ENCODE measurements around the gene DCDC1.

DCDC1 gene

GRCh38 chr11:30816959-30817880 lies 552.3 kb downstream of the DCDC1 start:
- H3K36me3 ChIP-seq (ENCODE audit: insufficient read depth, low read depth, low read length), result no peaks in the 10 kb centered on the region
- H3K27me3 ChIP-seq (ENCODE audit: insufficient read depth, low read length), result no peaks in the 10 kb centered on the region
- H3K9me3 ChIP-seq (ENCODE audit: insufficient read depth, low read depth, low read length), result no peaks in the 10 kb centered on the region
- H3K4me3 ChIP-seq (ENCODE audit: low read length), result no peak overlapping the region
- no peak overlapping the region for H3K27ac ChIP-seq (ENCODE audit: low read length)
- no peak overlapping the region for H3K9ac ChIP-seq (ENCODE audit: low read depth, low read length)
- no peaks in the 10 kb centered on the region for H3K4me1 ChIP-seq (ENCODE audit: insufficient read depth, low read length)

GRCh38 chr11:30815619-30816018 lies 553.9 kb downstream of the DCDC1 start:
- Histone ChIP-seq H3K9ac (ENCODE audit: low read depth, low read length) (no peak overlapping the region), H3K36me3 (ENCODE audit: insufficient read depth, low read depth, low read length) (no peaks in the 10 kb centered on the region), H3K27me3 (ENCODE audit: insufficient read depth, low read length) (no peaks in the 10 kb centered on the region), H3K4me1 (ENCODE audit: insufficient read depth, low read length) (no peaks in the 10 kb centered on the region), H3K27ac (ENCODE audit: low read length) (no peak overlapping the region), H3K9me3 (ENCODE audit: insufficient read depth, low read depth, low read length) (no peaks in the 10 kb centered on the region), H3K4me3 (ENCODE audit: low read length) (no peak overlapping the region)

DNA sequence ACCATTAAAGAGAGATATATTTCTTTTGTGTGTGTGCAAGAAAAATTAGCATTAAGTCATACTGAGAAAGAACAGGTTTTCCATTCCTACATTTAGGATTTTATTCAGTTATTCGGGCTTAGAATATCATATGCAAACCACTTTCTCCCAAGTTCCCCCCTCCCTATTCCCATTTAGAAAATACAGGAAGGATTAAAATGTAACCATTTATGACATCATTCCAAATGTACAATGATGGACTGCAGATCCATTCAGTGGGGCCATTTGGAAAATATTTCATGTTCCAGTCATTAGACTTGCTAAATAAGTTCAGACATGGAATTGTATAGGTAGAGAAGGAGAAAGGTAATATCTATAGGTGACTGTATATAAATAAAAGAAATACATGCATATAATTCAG lies 554.8 kb downstream of the DCDC1 start:
- H3K27me3 ChIP-seq (ENCODE audit: insufficient read depth, low read length), result no peaks in the 10 kb centered on the region
- H3K36me3 ChIP-seq (ENCODE audit: insufficient read depth, low read depth, low read length), result no peaks in the 10 kb centered on the region
- no peak overlapping the region for H3K9ac ChIP-seq (ENCODE audit: low read depth, low read length)
- no peak overlapping the region for H3K4me3 ChIP-seq (ENCODE audit: low read length)
- H3K27ac ChIP-seq (ENCODE audit: low read length), result no peak overlapping the region
- H3K4me1 ChIP-seq (ENCODE audit: insufficient read depth, low read length), result no peaks in the 10 kb centered on the region
- no peaks in the 10 kb centered on the region for H3K9me3 ChIP-seq (ENCODE audit: insufficient read depth, low read depth, low read length)

Data from iPS-20b (cell line).